Ammon's horn (tissue), 1 donor: ENCODE results near the gene ASIC1.
A peak's percentile ranks its signal among the peaks of the same experiment; 100 is the strongest.
"Not testable (repeated sequence)": the region's sequence is repeated elsewhere in the genome, so short reads cannot be mapped to it uniquely, and the experiment has no call there.

Experiments
- DNase-seq: peaks from one replicate; pipeline ENCODE4 v3.0.0-alpha.2; 2016; ENCODE audit warnings: low spot score

ASIC1 gene

GRCh38 chr12:50057000-50057841, at the start of gene ASIC1:
Gene ASIC1, plus strand, starts transcription at chr12:50057596. Its CDS starts 1,171 bp downstream, at chr12:50058767.
- peak; percentile 76 for DNase-seq

- peak; percentile 30 for DNase-seq
Measured at GRCh38 chr12:50013361-50014147, 43.8 kb upstream of the ASIC1 start.

GRCh38 chr12:50014342-50014741, 43.1 kb upstream of the ASIC1 start:
- DNase-seq, result no peak

- peak; percentile 79 for DNase-seq
Measured at GRCh38 chr12:50016501-50017475, 40.6 kb upstream of the ASIC1 start.

- no peak for DNase-seq
Measured at GRCh38 chr12:50017641-50018040, 39.8 kb upstream of the ASIC1 start.

- no peak for DNase-seq
Measured at GRCh38 chr12:50018154-50018553, 39.2 kb upstream of the ASIC1 start.

- DNase-seq, result no peak
Measured at GRCh38 chr12:50018968-50019367, 38.4 kb upstream of the ASIC1 start.

- DNase-seq, result no peak
Measured at GRCh38 chr12:50019524-50019923, 37.9 kb upstream of the ASIC1 start.

- DNase-seq, result no peak
Measured at GRCh38 chr12:50021031-50021430, 36.4 kb upstream of the ASIC1 start.

- DNase-seq, result no peak
Measured at GRCh38 chr12:50022903-50023302, 34.5 kb upstream of the ASIC1 start.

- DNase-seq, result no peak
Measured at GRCh38 chr12:50024227-50024626, 33.2 kb upstream of the ASIC1 start.

GRCh38 chr12:50024805-50025186, 32.6 kb upstream of the ASIC1 start:
- DNase-seq, result no peak

- DNase-seq, result peak; percentile 98
Measured at GRCh38 chr12:50025187-50026059, 32.0 kb upstream of the ASIC1 start, which contains the start of gene RACGAP1. Gene RACGAP1, minus strand, starts transcription at chr12:50025494. Its CDS starts 8,779 bp downstream, at chr12:50016715.

- no peak for DNase-seq
Measured at GRCh38 chr12:50026691-50027090, 30.7 kb upstream of the ASIC1 start.

GRCh38 chr12:50030449-50030848, 26.9 kb upstream of the ASIC1 start:
- DNase-seq, result not testable (repeated sequence)

- DNase-seq, result no peak
Measured at GRCh38 chr12:50032515-50032853, 24.9 kb upstream of the ASIC1 start.

GRCh38 chr12:50032854-50033581, 24.4 kb upstream of the ASIC1 start:
- peak; percentile 35 for DNase-seq

GRCh38 chr12:50038336-50038735, 19.1 kb upstream of the ASIC1 start:
- DNase-seq, result no peak

GRCh38 chr12:50039151-50039835, 18.1 kb upstream of the ASIC1 start:
- peak; percentile 88 for DNase-seq

- no peak for DNase-seq
Measured at GRCh38 chr12:50040657-50041056, 16.7 kb upstream of the ASIC1 start.
